Fibroblast of lung (primary cell): ENCODE data around the gene TEX55. TPM values are rescaled to one million over a fixed set of nuclear protein-coding genes. Genes with fewer than 3 reads are reported as not detected.
"Not testable (repeated sequence)": the region's sequence is repeated elsewhere in the genome, so short reads cannot be mapped to it uniquely, and the experiment has no call there.

ENCODE experiments used
- DNase-seq, 2 donors: peaks; one replicate each; pipeline versions ENCODE4 v3.0.0 to v3.0.0-alpha.2; 2010; ENCODE audit warnings: low read depth in 2 of 2
- H2AFZ ChIP-seq: 2 replicates; pipeline ENCODE4 v1.5.1; 2012; ENCODE audit warnings: low read length, control low read depth, inconsistent platforms
- H3K27ac ChIP-seq: 2 replicates; pipeline ENCODE4 v1.5.1; 2011; ENCODE audit warnings: low read length, control low read depth; ENCODE audit not compliant: insufficient read depth
- H3K27me3 ChIP-seq: 2 replicates; pipeline ENCODE4 v1.5.1; 2011; ENCODE audit warnings: mild to moderate bottlenecking, low read length; ENCODE audit not compliant: control insufficient read depth, insufficient read depth
- H3K36me3 ChIP-seq: 2 replicates; pipeline ENCODE4 v1.5.1; 2011; ENCODE audit warnings: low read length; ENCODE audit not compliant: control insufficient read depth, insufficient read depth
- H3K4me1 ChIP-seq: 2 replicates; pipeline ENCODE4 v1.5.1; 2011; ENCODE audit warnings: low read length; ENCODE audit not compliant: control insufficient read depth, insufficient read depth; ENCODE audit errors: extremely low read depth
- H3K4me2 ChIP-seq: 2 replicates; pipeline ENCODE4 v1.5.1; 2011; ENCODE audit warnings: low read length, control low read depth; ENCODE audit not compliant: insufficient read depth; ENCODE audit errors: extremely low read depth
- H3K4me3 ChIP-seq, 4 experiments: fragments of 200-600 bp in 1 of 4; sonication (generic) in 1 of 4; replicated peaks in 1 of 4; 2 replicates each; pipeline ENCODE4 v1.5.1; 2011 to 2016; ENCODE audit warnings: low read length in 4 of 4, low read depth in 3 of 4, mild to moderate bottlenecking in 3 of 4, control low read depth in 2 of 4, inconsistent platforms in 1 of 4, mixed read lengths in 1 of 4; ENCODE audit not compliant: insufficient read depth in 1 of 4; ENCODE audit errors: control extremely low read depth in 1 of 4
- H3K79me2 ChIP-seq: 2 replicates; pipeline ENCODE4 v1.5.1; 2012; ENCODE audit warnings: mild to moderate bottlenecking, low read length, inconsistent platforms; ENCODE audit not compliant: control insufficient read depth, insufficient read depth
- H3K9ac ChIP-seq: 2 replicates; pipeline ENCODE4 v1.5.1; 2011; ENCODE audit warnings: mild to moderate bottlenecking, low read length, control low read depth; ENCODE audit not compliant: insufficient read depth
- H3K9me3 ChIP-seq: 2 replicates; pipeline ENCODE4 v1.5.1; 2012; ENCODE audit warnings: low read depth, low read length; ENCODE audit not compliant: control insufficient read depth, insufficient read depth
- H4K20me1 ChIP-seq: 2 replicates; pipeline ENCODE4 v1.5.1; 2011; ENCODE audit warnings: low read length; ENCODE audit not compliant: control insufficient read depth, insufficient read depth; ENCODE audit errors: extremely low read depth
- EZH2 ChIP-seq: IDR thresholded peaks from 2 replicates; pipeline ENCODE4 v1.5.1; 2012; ENCODE audit warnings: low read length, control low read depth, mild to moderate bottlenecking; ENCODE audit errors: missing control alignments
- polyA plus RNA-seq, 2 donors: library from polyadenylated mRNA; depleted of rRNA in 1 of 2; stranded (reverse) in 1 of 2; unstranded in 1 of 2; fragments of >200 nt; gene quantifications; 2 replicates each; pipeline ENCODE4 v1.2.1, GENCODE V29; 2011 to 2012; ENCODE audit warnings: missing spikeins in 1 of 2
- total RNA-seq: library from RNA; depleted of rRNA; stranded (reverse); fragments of >200 nt; gene quantifications from 2 replicates; pipeline ENCODE4 v1.2.1, GENCODE V29; 2014
- TF ChIP-seq, protein P1 (sequence below), 2 donors: IDR thresholded peaks in 1 of 2; conservative IDR thresholded peaks in 1 of 2; 1 replicate in 1 of 2; 2 replicates in 1 of 2; pipeline ENCODE4 v1.5.1; 2011 to 2012; ENCODE audit warnings: low read length in 2 of 2, control low read depth in 1 of 2, inconsistent platforms in 1 of 2, low read depth in 1 of 2, mild to moderate bottlenecking in 1 of 2

Gene TEX55
- total and polyA plus RNA-seq, 2 donors (not counting 1 experiment from before 2014, with no cell fraction given), result not detected

DNA sequence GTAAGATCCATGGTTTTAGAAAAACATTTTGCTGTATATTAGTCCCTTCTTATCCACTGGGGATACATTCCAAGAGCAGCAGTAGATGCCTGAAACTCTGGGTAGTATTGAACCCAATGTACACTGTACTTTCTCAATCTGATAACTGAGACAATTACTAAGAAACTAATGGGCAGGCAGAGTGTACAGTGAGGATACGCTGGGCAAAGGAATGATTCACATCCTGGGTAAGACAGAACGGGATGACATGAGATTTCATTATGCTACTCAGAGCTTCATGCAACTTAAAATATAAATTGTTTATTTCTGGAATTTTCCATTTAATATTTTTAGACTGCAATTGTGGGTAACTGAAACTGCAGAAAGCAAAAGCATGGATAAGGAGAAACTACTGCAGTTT lies 46.2 kb upstream of the TEX55 start:
- Histone ChIP-seq H3K79me2 (no peaks in the 10 kb centered on the region), H2AFZ (no peak overlapping the region), H3K27me3 (no peaks in the 10 kb centered on the region), H3K4me3 (no peak overlapping the region), H3K27ac (no peak overlapping the region), H4K20me1 (no peaks in the 10 kb centered on the region), H3K9ac (no peak overlapping the region), H3K4me1 (no peaks in the 10 kb centered on the region), H3K9me3 (no peaks in the 10 kb centered on the region), H3K36me3 (no peaks in the 10 kb centered on the region), H3K4me2 (no peak overlapping the region)
- TF ChIP-seq, protein P1, sequence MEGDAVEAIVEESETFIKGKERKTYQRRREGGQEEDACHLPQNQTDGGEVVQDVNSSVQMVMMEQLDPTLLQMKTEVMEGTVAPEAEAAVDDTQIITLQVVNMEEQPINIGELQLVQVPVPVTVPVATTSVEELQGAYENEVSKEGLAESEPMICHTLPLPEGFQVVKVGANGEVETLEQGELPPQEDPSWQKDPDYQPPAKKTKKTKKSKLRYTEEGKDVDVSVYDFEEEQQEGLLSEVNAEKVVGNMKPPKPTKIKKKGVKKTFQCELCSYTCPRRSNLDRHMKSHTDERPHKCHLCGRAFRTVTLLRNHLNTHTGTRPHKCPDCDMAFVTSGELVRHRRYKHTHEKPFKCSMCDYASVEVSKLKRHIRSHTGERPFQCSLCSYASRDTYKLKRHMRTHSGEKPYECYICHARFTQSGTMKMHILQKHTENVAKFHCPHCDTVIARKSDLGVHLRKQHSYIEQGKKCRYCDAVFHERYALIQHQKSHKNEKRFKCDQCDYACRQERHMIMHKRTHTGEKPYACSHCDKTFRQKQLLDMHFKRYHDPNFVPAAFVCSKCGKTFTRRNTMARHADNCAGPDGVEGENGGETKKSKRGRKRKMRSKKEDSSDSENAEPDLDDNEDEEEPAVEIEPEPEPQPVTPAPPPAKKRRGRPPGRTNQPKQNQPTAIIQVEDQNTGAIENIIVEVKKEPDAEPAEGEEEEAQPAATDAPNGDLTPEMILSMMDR (conservative IDR thresholded peaks at IDR 0.05 in 1 of 2, IDR thresholded peaks at IDR 0.05 in 1 of 2; ENCODE audit: low read depth in 1 of 2, low read length in 2 of 2), result no peak
- no peak for TF ChIP-seq EZH2
- no peak for DNase-seq

DNA sequence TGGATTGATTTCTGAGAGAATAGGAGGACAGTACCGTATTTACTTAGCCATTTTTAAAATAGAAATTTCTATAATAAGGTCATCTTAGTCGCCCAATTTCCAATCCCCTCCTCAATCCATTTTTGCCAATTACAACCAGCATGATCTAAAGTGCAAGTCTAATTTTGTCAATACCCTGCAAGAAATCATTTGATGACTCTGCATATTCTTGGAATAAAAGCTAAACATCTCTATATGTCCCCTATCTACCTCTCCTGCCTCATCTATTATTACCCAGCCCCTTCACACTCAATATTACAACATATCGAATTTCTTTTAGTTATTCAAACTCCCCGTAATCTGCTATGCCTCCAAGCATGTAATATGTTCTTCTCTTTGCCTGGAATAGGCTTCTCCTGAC lies 41.9 kb upstream of the TEX55 start:
- Histone ChIP-seq H3K4me2 (no peak overlapping the region), H3K36me3 (no peaks in the 10 kb centered on the region), H3K9ac (no peak overlapping the region), H3K27ac (no peak overlapping the region), H2AFZ (no peak overlapping the region), H3K4me1 (no peaks in the 10 kb centered on the region), H3K9me3 (no peaks in the 10 kb centered on the region), H3K27me3 (no peaks in the 10 kb centered on the region), H4K20me1 (no peaks in the 10 kb centered on the region), H3K4me3 (no peak overlapping the region), H3K79me2 (no peaks in the 10 kb centered on the region)
- no peak for DNase-seq
- TF ChIP-seq, protein P1 (conservative IDR thresholded peaks at IDR 0.05 in 1 of 2, IDR thresholded peaks at IDR 0.05 in 1 of 2; ENCODE audit: low read depth in 1 of 2, low read length in 2 of 2), result no peak
- no peak for TF ChIP-seq EZH2

DNA sequence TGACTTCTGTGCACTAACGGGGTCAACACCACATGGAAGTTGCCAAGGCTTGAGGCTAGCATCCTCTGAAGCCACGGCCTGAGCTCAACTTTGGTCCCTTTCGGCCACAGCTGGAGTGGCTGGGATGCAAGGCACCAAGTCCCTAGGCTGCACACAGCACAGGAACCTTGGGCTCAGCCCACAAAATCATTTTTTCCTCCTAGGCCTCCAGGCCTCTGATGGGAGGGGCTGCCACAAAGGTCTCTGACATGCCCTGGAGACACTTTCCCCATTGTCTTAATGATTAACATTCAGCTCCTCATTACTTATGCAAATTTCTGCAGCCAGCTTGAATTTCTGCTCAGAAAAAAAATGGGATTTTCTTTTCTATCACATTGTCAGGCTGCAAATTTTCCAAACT lies 27.6 kb upstream of the TEX55 start:
- not testable (repeated sequence) for H3K9ac ChIP-seq, H3K79me2 ChIP-seq, DNase-seq, H3K4me2 ChIP-seq, H4K20me1 ChIP-seq, H3K36me3 ChIP-seq, H3K27ac ChIP-seq, H3K4me1 ChIP-seq, H2AFZ ChIP-seq, H3K9me3 ChIP-seq, H3K4me3 ChIP-seq, H3K27me3 ChIP-seq
